Measurements from ENCODE around the gene CCDC12. TPM values are rescaled to one million over a fixed set of nuclear protein-coding genes. Genes with fewer than 3 reads are reported as not detected.

The CCDC12 gene
- total and polyA plus RNA-seq, 12 donors, result 28.8 to 137 (median 34.2) TPM

GRCh38 chr3:46959161-46959511 is 17.4 kb downstream of the CCDC12 start:
- peak overlapping the region in 9 of 10 donors; percentile 43 to 74 (median 64) for H3K27ac ChIP-seq
- no peaks in the 10 kb centered on the region for H3K27me3 ChIP-seq
- peaks cover 0 to 8% (median 0%) of the 10 kb centered on the region in 9 donors for H3K36me3 ChIP-seq
- DNase-seq (no peak), ATAC-seq (peak in 4 of 8 donors; percentile 10 to 22 (median 16))
- WGBS, 2 donors, result 76 to 88% methylated on average over 6 of the region's 6 CpGs
- H3K4me1 ChIP-seq, result peaks cover 27 to 80% (median 70%) of the 10 kb centered on the region in 9 donors
- intact Hi-C loops (cut with DNase I), result no loop called here
- no peak overlapping the region for H3K4me3 ChIP-seq
- no peaks in the 10 kb centered on the region for H3K9me3 ChIP-seq
- TF ChIP-seq, protein P1, sequence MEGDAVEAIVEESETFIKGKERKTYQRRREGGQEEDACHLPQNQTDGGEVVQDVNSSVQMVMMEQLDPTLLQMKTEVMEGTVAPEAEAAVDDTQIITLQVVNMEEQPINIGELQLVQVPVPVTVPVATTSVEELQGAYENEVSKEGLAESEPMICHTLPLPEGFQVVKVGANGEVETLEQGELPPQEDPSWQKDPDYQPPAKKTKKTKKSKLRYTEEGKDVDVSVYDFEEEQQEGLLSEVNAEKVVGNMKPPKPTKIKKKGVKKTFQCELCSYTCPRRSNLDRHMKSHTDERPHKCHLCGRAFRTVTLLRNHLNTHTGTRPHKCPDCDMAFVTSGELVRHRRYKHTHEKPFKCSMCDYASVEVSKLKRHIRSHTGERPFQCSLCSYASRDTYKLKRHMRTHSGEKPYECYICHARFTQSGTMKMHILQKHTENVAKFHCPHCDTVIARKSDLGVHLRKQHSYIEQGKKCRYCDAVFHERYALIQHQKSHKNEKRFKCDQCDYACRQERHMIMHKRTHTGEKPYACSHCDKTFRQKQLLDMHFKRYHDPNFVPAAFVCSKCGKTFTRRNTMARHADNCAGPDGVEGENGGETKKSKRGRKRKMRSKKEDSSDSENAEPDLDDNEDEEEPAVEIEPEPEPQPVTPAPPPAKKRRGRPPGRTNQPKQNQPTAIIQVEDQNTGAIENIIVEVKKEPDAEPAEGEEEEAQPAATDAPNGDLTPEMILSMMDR (IDR thresholded peaks at IDR 0.05), result no peak

- ATAC-seq, result no peak
- no peak overlapping the region for H3K4me3 ChIP-seq
- H3K4me1 ChIP-seq, result peaks cover 31 to 86% (median 75%) of the 10 kb centered on the region in 9 donors
- peaks cover 0 to 8% (median 0%) of the 10 kb centered on the region in 9 donors for H3K36me3 ChIP-seq
- no peaks in the 10 kb centered on the region for H3K9me3 ChIP-seq
- WGBS, 2 donors, result 72 to 79% methylated on average over 9 of the region's 9 CpGs
- H3K27me3 ChIP-seq, result no peaks in the 10 kb centered on the region
- intact Hi-C loops (cut with DNase I), result no loop called here
- H3K27ac ChIP-seq, result peak overlapping the region in 7 of 10 donors; percentile 34 to 74 (median 66)
- TF ChIP-seq, protein P1 (IDR thresholded peaks at IDR 0.05), result no peak
- DNase-seq, result no peak
Measured at GRCh38 chr3:46958467-46959160, 17.9 kb downstream of the CCDC12 start.

- ATAC-seq, result no peak
- WGBS, 2 donors, result 74 to 77% methylated on average over 11 of the region's 11 CpGs
- Histone ChIP-seq H3K27me3 (no peaks in the 10 kb centered on the region), H3K27ac (peak overlapping the region in 3 of 10 donors; percentile 14 to 72 (median 21)), H3K36me3 (peaks cover 0 to 3% (median 0%) of the 10 kb centered on the region in 9 donors), H3K9me3 (no peaks in the 10 kb centered on the region), H3K4me1 (peaks cover 31 to 94% (median 88%) of the 10 kb centered on the region in 9 donors), H3K4me3 (no peak overlapping the region)
- TF ChIP-seq, protein P1 (IDR thresholded peaks at IDR 0.05), result no peak
- DNase-seq, result no peak
- intact Hi-C loops (cut with DNase I), result no loop called here
Measured at GRCh38 chr3:46957092-46957820, 19.3 kb downstream of the CCDC12 start.

DNA sequence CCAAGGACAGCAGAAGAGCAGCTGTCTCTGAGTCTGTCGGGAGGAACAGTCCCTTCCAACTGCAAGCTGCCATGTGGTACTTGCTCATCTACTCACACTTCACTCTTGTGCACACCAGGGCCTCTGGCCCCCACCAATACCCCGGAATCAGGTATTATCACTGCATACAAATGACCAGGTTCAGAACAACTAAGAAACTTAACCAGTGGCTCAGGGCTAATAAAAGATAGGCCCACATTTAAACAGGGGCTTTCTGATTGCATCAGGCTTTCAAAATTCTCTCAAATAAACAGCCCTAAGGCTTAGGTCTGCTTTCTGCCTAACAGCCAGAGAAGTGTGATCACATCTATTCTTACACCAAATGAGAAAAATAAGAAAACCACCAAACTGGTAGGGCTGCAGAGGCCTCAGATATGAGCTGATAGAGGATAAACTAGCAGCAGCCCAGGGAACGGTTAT is 20.7 kb downstream of the CCDC12 start:
- no peak overlapping the region for H3K4me3 ChIP-seq
- no peaks in the 10 kb centered on the region for H3K27me3 ChIP-seq
- peak in 1 of 8 donors; percentile 39 for ATAC-seq
- H3K27ac ChIP-seq, result peak overlapping the region in 5 of 10 donors; percentile 1 to 72 (median 39)
- intact Hi-C loops (cut with DNase I), result no loop called here
- peaks cover 25 to 95% (median 87%) of the 10 kb centered on the region in 9 donors for H3K4me1 ChIP-seq
- TF ChIP-seq, protein P1 (IDR thresholded peaks at IDR 0.05), result no peak
- H3K9me3 ChIP-seq, result no peaks in the 10 kb centered on the region
- WGBS, 2 donors, result 51 to 56% methylated on average over 3 of the region's 3 CpGs
- H3K36me3 ChIP-seq, result peaks cover 0 to 3% (median 0%) of the 10 kb centered on the region in 9 donors
- DNase-seq, result no peak
